GM21619 (cell line): ENCODE data around the gene CDK15.
"Not testable (repeated sequence)": the region's sequence is repeated elsewhere in the genome, so short reads cannot be mapped to it uniquely, and the experiment has no call there.

Source experiments
- ATAC-seq: cut with Tn5 transposase; IDR thresholded peaks from one replicate; pipeline ENCODE4 v1.9.1; 2021; ENCODE audit not compliant: unreplicated experiment

The CDK15 gene

DNA sequence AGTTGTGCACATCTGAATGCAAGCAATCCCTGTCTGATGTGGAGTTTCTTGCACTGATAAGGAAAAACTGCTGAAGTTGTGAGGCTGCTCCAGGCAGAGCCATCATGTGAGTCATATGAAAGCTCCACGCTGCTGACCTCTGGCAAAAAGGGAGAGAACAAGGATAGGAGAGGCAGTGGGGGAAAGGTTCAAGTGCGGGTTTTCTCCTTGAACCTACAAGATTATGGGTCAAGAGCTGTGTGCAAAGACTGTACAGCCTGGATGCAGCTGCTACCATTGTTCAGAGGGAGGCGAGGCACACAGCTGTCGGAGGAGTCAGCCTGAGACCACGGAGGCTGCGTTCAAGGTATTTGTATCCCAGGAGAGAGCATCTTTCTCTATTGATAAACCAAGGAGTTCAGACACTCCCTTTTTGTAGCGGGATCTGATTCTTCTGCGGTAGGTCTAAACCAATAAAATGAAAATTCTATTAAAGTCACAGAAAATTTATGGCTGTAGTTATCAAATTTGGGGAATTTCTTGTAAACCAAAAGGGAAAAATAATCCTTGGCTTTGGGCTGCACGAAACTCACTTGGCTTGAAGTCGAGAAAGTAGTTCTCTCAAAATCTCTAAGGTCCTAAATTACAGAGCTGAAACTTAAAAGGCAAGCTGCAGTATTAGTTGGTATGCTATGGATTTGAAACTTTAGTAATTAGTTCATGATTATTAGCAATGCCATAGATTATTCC is at the start of gene CDK15:
Gene CDK15, plus strand, starts transcription at position 96 of the 729 bp plus-strand sequence. Its CDS starts 128 bp downstream, at position 224.
- no peak for ATAC-seq

DNA sequence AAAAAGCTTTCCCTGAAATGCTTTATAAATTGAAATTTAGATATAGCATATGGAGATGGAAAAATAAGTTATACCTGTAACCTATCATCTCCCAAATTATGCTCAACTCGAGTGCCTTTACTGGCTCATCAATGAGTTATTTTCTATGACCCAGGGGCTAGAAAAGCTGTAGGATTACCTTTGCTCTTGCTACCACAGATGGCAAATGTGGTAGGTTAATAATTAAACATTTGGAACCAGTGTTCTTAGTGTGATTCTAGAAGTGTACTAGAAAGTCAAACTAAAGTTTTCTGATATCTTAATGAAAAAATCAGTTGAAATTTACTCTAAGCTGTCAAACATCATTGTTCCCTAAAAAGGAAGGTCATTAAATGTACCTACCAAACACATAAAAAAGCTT is 48.1 kb upstream of the CDK15 start:
- ATAC-seq = no peak

DNA sequence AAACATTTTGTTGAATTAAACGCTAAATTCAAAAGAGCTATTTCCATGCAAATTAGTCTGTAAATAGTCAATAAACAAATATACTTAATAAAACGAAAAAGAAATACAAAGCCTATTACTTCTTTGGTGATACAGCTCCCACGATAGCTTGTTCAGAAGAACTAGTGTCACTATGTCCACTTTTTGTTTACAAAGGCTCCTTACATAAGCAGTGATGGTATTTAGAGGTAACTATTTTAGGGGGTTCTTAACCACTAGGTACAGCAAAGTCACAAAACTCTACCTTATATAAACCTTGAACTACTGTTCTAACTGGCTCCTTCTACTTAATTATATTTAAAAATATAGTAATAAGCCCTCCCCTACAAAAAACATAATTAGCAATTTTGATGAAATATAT is 47.5 kb upstream of the CDK15 start:
- no peak for ATAC-seq

DNA sequence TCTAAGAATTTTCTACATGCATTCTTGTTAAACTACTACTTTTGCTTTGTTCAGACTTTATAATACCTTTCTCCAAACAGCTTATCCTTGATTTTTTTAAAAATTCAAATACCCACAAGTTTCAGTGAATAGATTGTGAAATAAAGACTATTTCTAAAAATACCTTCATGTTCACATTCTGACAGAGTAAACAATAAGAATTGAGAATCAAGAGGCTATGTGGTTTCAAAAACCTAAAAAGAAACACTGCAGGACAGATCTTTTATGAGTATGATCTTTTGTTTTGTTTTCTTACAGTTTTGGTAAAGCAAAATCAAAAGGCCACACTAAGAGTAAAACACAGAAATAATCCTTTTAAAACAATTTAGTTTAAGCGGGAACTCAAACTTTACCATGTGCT is 46.8 kb upstream of the CDK15 start:
- no peak for ATAC-seq

DNA sequence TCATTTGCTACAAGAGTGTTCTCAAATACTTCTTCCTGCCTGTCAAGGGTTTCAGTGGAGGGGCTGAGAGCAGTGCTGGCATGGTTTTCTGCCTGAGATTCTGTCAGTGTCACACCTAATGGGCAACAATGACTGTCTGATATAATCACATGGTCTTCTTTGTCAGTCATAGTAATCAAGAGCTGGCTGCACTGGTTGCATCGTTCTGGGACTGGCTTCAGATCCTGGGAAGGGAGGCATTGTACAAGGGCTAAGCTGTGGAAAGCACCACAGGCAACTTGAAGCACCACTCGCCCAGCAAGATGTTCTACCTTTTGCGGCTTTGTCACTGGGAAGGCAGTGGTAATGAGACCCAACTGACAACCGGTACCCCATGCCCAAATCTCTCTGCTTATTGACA is 45.2 kb upstream of the CDK15 start:
- ATAC-seq = no peak

DNA sequence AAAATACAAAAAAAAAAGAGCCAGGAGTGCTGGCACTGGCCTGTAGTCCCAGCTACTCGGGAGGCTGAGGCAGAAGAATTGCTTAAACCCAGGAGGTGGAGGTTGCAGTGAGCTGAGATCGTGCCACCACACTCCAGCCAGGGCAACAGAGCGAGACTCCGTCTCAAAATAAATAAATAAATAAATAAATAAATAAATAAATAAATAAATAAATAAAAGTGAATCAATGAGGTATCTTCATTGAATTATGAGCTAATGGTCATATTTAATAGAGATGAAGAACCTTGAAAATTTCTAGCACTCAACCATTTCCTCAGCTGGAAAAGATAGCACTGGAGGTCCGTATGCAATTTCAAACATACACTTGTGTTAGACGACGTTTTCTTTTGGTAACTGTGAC is 41.9 kb upstream of the CDK15 start:
- ATAC-seq = not testable (repeated sequence)

DNA sequence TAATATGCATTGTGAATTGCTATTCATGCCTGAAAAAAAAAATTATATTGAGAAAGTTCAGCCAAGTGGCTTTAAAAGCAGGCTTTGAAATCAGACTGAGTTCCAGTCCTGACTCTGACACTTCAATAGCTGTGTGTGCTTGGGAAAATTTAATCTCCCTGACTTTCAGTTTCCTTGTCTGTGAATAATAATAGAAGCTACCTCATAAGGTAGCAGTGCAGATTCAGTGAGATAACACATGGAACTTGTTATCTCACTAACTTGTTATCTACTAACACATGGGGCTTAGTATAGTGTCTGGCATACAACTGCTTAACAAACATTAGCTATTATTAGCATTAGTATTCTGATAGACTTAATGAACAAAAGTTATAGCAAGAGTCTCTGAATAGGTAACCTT is 40.5 kb upstream of the CDK15 start:
- no peak for ATAC-seq

DNA sequence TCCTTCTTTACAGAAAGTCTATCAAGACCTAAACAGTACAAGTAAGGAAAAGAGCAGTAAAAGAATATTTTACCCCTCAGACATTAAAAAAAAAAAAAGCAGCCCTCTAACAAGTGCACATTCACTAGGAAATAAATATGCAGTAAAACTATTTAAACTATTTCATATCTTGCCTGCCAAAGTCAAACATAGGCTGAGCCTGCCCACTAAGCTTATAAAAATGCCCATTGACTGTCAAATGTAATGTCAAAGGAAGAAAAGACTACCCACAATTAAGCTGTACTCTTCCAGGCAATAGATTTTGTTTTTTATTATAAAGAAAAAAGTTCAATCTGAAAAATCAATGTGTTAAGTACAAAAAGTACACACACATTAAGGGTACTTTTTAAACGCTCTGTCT is 37.4 kb upstream of the CDK15 start:
- no peak for ATAC-seq

DNA sequence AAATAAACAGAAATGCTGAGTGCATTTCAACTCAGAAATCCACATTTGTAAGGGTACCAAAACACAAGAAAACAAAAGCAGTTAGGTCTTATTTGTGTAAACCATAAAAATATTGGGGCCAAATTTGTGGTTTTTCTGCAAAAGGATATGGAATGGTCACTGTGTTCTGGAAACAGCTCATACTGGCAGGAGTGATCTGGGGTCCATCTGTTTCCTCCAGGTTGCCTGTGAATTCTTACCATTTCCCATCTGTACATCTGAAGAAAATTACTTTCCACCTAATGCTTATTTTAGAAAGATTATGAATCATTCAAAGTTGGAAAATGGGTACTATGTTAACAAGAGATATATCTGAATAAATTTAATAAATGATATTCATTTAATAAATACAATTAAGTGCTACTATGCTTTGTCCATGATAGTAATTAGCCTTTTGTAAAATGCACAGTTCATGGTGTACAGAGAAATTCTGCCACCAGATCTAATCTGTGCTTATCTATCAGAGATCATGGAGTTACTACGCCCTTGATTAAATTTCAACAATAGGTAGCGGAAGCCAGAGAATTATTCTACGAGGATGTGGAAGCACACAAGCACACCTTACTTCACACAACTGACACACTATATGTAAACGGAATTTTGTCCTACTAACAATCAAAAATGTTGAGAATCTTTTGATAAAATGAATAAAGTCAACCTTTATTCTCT is 36.5 kb upstream of the CDK15 start:
- no peak for ATAC-seq

DNA sequence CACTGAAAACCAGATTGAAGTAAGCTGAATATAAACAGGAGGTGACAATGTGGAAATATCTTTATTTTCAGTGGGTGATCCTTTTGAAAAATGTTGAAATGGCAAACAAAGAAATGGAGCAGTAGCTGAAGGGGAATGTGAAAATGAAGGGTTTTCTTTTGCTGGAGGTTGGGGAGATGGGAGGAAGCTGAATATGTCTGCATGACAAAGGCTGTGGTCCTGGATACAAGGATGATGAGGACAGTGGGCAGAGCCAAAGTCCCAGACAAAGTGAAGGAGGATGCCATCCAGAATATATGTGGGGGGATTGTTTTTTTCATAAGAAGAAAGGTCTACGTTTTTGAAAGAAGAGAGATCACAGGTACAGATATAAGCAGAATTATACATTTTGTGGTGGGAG is 32.3 kb upstream of the CDK15 start:
- no peak for ATAC-seq

DNA sequence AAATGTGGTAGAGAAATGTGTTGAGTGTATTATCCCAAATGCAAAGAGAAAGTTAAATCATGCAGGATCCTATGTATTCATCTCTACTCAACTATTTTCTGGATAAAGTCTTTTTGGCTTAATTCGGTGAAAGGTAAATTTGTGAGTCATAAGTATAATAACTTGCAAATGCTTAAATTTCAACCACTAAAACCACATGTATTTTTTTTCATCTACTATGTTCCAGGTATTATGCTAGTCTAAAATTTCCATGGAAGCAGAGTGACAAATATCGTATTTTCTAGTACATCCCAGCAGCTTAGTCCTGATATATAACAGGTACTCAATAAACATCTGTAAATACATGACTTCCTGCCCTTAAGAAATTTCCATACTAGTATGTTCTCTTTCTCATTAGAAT is 31.8 kb upstream of the CDK15 start:
- ATAC-seq = no peak

DNA sequence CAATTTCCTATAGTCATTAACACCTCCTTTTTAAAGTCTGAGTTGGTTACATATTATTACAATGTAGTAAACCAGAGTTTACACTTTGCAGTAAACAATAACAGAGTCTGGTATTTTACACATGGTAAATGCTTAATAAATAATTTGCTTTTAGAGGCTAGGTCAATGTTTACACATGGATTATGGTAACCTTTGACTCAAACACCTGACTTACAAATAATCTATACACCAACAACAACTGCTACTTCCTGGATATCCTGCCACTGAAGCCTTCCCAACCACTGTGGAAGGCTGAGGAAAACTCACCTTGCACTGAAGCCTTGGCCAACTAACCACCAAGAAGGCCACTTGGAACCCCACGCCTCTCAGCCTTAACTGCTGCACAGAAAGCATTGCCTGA is 31.0 kb upstream of the CDK15 start:
- ATAC-seq = no peak

DNA sequence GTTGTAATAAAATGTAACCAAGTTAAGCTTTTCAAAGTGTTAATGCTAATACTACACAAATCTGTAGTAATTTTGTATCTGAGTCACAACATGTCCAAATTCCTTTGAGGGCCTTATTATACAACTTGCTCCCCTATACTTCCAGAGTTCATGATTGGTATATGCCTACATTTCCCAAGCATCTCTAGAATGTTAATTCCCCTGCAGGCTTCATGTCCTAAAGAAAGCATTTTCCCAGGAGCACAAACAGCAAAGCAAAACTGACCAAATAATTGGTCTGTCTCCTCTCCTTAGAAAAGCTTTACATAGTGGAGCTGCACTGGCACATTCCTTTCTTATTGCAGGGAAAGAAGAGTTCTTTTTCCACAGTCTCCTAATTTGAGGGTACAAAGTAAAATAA is 29.3 kb upstream of the CDK15 start:
- ATAC-seq = no peak

DNA sequence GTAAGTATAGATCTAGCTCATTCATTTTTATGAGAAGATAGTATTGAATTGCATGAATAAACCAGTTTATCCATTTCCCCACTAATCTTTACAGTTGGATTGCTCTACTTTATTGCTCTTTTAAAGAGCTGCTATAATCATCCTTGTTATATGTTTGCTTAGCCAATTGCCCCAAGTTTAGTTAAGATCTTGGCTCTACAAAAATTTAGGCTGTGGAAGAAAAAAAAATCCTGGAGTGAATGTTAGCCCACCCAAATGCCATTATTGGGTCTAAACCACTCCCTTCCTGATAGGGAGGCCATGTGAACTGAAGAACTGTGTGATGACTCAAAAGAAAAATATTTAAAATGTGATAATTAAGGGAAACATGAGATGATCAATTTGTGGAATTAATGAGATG is 28.5 kb upstream of the CDK15 start:
- no peak for ATAC-seq

DNA sequence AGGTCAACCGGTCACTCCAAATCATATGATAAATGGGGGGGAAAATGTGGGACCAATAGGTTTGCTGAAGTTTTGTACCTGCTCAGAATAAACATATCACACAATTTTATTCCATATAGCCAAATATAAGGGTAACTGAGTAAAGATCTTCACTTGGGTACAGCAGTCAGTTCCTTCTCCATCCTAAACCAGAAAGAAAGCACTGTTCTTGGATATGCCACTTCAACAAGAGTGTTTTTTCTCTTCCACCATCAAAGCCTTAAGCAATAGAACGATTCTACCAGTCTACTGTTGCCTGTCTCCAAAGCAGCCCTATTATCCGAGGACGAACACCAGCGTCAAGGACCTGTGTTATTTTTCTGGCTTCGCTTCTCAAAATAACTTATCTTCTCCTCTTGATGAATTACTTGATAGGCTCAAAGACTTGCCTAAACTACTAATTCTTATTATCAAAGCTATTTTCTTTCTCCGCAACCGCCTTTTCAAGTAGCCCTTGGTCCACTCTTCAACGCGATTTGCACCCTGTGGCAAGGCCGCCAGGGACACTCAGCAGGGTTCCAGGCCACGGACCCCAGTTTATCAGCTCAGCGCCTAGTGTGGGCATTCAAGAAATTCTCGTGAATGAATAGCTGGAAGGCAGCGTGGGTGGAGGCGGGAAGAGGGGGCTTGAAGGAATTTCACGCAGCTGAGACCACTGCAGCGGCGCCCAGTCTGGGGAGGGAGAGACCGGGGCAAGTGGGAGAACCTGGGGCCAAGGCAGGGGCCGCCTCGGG is 26.2 kb upstream of the CDK15 start:
- ATAC-seq = peak; percentile 9

DNA sequence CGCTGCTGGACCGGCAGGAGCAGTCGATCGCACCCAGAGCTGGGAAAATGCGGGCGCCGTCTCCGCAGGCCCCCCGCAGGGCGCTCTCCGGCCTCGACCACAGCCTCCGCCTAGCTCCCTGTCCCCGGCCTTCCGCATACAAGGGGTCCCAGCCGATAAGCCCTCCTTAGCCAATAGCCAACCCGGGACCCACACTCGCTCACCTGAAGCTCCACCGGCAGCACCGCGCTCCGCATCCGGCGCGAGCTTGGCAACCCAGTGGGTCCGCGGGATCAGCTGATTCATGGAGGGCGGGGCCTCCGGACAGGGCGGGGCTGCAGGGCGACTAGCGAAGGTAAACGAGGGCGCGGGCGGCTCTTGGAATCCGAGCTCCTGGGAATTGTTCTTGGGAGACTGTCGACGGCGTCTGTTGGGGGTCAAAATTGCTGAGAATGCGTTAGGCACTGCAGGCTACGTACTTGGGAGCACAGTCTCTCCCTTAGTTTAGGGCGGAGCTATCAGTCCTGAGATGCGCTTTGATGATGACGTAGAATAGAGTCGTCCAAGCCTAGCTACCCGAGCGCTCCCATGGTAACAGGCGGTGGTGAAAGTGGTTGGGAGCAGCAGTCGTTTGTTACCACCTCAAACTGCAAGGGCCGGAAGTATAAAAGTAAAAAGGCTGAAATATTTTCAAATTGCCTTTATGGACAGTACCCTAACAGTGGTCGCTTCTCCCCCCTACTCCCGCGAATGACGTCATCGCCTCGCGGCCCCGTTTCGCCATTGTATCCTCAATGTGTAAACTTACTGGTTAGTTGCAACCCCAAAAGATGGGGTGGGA is 25.5 kb upstream of the CDK15 start, which contains the start of gene ALS2:
Gene ALS2, minus strand, starts transcription at position 260 of the 820 bp plus-strand sequence. CDS start 12,048 bp downstream, outside the sequence.
- peak; percentile 95 for ATAC-seq

DNA sequence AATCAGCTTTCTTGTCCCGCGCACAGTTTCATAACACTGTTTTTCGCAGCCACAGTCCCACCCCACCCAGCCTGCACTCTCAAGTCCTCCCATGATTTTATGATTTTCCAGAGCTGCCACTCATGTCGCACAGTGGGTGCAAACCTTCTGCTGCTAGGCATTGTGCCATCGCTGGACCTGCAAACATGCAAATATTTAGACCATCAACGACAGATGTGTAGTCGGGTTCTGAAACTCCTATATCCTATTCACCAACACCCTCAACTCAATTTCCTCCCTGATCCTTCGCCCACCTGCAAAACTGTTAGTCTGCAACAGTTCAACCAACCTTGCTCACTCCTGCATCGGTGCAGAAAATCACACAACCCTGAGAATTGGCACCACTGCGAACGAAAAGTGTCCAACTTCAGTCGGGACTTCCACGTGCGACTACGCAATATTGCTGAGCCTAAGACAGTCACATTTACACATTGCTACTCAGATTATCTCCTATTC is 24.7 kb upstream of the CDK15 start:
- ATAC-seq = no peak

DNA sequence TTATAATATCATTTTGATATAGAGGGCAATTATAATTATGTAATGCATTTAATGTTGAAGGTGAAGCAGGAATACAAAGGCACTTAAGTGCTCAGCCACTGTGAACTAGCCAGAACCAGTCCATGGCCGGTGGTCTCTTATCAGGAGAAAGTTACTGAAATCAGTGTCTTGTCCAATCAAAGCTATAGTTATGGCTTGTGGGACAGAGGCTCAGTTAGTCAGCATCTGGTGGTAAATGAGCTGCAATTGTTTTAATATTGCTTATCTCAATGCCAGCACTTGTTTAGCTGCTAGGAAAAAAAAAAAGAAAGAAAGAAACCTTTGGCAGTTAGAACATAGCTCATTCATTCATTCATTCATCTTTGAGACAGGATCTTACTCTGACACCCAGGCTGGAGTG is 21.8 kb upstream of the CDK15 start:
- no peak for ATAC-seq

DNA sequence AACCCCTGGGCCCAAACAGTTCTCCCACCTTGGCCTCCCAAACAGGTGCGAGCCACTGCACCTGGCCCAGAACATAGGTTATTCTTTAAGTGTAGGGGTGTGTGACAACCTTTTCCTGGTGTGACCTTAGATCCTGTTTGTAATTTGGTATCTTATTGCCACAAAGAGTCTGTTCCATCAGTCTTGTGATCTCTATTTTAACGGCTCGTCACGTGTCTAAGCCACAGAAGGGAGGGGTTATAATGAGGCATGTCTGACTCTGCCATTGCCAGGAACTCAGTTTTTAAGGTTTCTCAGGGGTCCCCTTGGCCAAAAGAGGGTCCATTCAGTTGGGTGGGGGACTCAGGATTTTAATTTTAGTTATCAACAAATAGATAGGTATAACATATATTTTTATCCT is 21.2 kb upstream of the CDK15 start:
- no peak for ATAC-seq

DNA sequence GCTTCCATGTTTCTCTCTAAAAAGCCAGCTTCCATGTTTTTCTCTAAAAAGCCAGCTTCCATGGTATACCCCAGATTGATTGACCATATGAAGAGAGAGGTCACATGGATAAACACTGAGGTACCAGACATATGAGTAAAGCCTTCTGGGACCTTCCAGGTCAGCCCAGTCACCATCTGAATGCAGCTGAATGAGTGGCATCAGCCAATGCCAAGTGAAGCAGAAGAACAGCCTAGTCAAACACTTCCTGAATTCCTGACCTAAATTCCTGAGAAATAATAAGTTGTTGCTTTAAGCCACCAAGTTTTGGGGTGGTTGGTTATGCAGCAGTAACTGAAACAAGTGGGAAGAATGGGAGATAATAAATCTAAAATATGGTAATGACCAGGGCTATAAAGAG is 19.9 kb upstream of the CDK15 start:
- no peak for ATAC-seq

DNA sequence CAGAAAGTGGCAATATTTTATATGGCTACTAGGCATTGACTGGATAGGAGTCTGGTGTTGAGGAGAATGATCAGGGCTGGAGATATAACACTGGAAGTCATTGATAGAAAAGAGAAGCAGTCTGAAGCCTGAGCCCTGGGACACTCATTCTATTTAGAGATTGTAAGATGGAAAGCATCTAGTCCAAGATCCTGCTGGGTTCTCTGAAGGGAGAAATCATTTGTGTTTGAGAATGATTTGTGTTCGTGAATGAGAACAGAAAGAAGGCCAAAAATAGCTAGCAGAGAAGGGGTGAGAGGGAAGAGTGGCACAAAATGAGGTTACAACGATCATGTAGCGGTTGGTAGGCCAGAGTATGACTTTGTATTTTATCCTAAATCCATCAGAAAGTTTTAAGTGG is 18.0 kb upstream of the CDK15 start:
- no peak for ATAC-seq
